Endothelial cell (in vitro differentiated cells): Measurements from ENCODE around the gene CBFB. TPM values are rescaled to one million over a fixed set of nuclear protein-coding genes. Genes with fewer than 3 reads are reported as not detected.
"Not testable (repeated sequence)": the region's sequence is repeated elsewhere in the genome, so short reads cannot be mapped to it uniquely, and the experiment has no call there.

Experiments
- DNase-seq: peaks from one replicate; pipeline ENCODE4 v3.0.0; 2021; ENCODE audit warnings: low spot score
- H3K27ac Mint-ChIP-seq: one replicate; pipeline ENCODE4 v1.8.0; 2021; ENCODE audit warnings: mixed read lengths, inconsistent platforms; ENCODE audit not compliant: unreplicated experiment
- H3K27me3 Mint-ChIP-seq: one replicate; pipeline ENCODE4 v1.8.0; 2021; ENCODE audit warnings: mild to moderate bottlenecking, moderate library complexity, mixed read lengths, inconsistent platforms; ENCODE audit not compliant: unreplicated experiment
- H3K36me3 Mint-ChIP-seq: one replicate; pipeline ENCODE4 v1.8.0; 2021; ENCODE audit warnings: mild to moderate bottlenecking, low read depth, mixed read lengths, inconsistent platforms; ENCODE audit not compliant: unreplicated experiment
- H3K4me1 Mint-ChIP-seq: one replicate; pipeline ENCODE4 v1.8.0; 2021; ENCODE audit warnings: mild to moderate bottlenecking, mixed read lengths, inconsistent platforms; ENCODE audit not compliant: unreplicated experiment
- H3K4me3 Mint-ChIP-seq: one replicate; pipeline ENCODE4 v1.8.0; 2021; ENCODE audit warnings: mild to moderate bottlenecking, mixed read lengths, inconsistent platforms; ENCODE audit not compliant: unreplicated experiment
- H3K9me3 Mint-ChIP-seq: one replicate; pipeline ENCODE4 v1.8.0; 2021; ENCODE audit warnings: mixed read lengths, inconsistent platforms; ENCODE audit not compliant: unreplicated experiment
- total RNA-seq: library from RNA; stranded (reverse); fragmentation: NEBNext Ultra II Directional; extraction: Animal tissue kit (Norgen Biotek cat#: 25700); gene quantifications from one replicate; pipeline ENCODE4 v1.2.1, GENCODE V29; 2021; ENCODE audit not compliant: unreplicated experiment
- TF ChIP-seq, protein P1 (sequence below): fragments of 200-600 bp; sonication (generic); IDR thresholded peaks from one replicate; pipeline ENCODE4 v1.5.0; 2021; ENCODE audit warnings: antibody characterized with exemption; ENCODE audit not compliant: unreplicated experiment

Gene CBFB
- total RNA-seq, 1 donor from 2014 or later: 65.8 TPM

DNA sequence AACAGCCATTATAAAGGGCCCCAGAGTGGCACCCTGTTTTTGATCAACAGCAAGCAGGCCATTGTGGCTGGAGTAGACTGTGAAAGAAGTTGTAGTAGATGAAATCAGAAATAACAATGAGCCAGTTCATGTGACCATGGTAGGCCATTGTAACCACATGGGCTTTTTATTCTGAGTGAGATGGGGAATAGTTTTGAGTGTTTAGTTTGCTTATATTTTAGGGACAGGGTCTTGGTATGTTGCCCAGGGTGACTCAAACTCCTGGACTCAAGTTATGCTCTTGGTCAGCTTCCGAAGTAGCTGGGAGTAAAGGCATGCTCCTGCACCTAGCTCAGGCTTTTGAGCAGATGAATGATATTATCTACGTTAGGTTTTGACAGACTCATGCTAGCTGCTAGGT is 12.0 kb downstream of the CBFB start:
- no peak for DNase-seq
- Mint-ChIP-seq H3K4me1 (peaks cover 3% of the 10 kb centered on the region), H3K36me3 (peaks cover 18% of the 10 kb centered on the region), H3K27ac (no peak overlapping the region), H3K27me3 (no peaks in the 10 kb centered on the region), H3K4me3 (peak overlapping the region; percentile 17), H3K9me3 (no peaks in the 10 kb centered on the region)
- TF ChIP-seq, protein P1, sequence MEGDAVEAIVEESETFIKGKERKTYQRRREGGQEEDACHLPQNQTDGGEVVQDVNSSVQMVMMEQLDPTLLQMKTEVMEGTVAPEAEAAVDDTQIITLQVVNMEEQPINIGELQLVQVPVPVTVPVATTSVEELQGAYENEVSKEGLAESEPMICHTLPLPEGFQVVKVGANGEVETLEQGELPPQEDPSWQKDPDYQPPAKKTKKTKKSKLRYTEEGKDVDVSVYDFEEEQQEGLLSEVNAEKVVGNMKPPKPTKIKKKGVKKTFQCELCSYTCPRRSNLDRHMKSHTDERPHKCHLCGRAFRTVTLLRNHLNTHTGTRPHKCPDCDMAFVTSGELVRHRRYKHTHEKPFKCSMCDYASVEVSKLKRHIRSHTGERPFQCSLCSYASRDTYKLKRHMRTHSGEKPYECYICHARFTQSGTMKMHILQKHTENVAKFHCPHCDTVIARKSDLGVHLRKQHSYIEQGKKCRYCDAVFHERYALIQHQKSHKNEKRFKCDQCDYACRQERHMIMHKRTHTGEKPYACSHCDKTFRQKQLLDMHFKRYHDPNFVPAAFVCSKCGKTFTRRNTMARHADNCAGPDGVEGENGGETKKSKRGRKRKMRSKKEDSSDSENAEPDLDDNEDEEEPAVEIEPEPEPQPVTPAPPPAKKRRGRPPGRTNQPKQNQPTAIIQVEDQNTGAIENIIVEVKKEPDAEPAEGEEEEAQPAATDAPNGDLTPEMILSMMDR: no peak

DNA sequence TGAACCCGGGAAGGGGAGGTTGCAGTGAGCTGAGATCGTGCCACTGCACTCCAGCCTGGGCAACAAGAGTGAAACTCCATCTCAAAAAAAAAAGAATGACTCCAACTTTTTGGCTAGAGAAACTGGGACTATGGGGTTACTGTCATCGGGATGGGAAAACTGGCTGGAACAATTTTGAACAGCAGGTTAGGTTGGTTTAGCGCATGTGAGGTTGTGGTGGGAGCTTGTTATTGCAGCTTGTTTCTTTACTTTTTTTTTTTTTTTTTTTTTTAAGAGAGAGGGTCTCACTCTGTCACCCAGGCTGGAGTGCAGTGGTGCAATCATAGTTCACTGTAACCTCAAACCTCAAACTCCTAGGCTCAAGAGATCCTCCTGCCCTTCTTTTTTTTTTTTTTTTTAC is 12.6 kb downstream of the CBFB start:
- not testable (repeated sequence) for H3K27me3 Mint-ChIP-seq, H3K27ac Mint-ChIP-seq, H3K4me3 Mint-ChIP-seq, H3K9me3 Mint-ChIP-seq, DNase-seq, H3K4me1 Mint-ChIP-seq
- H3K36me3 Mint-ChIP-seq: peaks cover 21% of the 10 kb centered on the region

DNA sequence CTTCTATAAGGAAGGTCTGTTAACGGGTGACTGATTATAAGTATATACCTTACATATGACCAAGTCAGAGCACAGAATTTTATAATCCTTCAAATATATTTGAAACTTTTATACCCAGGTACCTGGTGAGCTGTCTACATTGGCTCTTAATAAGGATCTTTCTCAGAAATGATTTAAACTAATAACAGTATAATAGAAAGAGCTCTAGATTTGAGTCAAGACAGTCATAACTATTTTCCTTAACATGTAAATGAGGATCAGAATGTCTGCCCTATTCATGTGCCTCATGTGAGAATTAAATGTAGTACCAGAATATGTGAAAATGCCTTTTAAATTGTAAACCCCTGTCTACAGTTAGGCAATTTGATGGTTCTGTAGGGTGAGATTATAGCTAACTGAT is 14.5 kb downstream of the CBFB start:
- Mint-ChIP-seq H3K27me3 (no peaks in the 10 kb centered on the region), H3K27ac (no peak overlapping the region), H3K4me1 (no peaks in the 10 kb centered on the region), H3K9me3 (no peaks in the 10 kb centered on the region), H3K36me3 (peaks cover 23% of the 10 kb centered on the region), H3K4me3 (no peak overlapping the region)
- no peak for DNase-seq
- TF ChIP-seq, protein P1: no peak

DNA sequence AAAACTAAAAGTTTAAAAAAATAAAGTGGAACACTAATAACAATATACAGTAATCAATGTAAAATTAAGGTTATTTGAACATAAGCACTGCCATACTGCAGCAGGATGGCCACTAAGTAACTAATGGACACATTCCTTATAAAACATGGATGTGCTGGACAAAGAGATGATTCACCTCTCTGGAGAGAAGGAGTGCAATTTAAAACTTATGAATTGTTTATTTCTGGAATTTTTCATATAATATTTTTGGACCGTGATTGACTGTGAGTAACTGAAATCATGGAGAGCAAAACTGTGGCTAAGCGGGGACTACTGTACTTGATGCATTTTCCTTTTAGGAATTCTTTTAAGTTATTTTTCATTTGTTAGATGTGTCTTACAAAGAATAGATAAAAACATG is 21.8 kb downstream of the CBFB start:
- peaks cover 4% of the 10 kb centered on the region for H3K4me1 Mint-ChIP-seq
- TF ChIP-seq, protein P1: no peak
- no peak overlapping the region for H3K27ac Mint-ChIP-seq
- H3K9me3 Mint-ChIP-seq: no peaks in the 10 kb centered on the region
- H3K4me3 Mint-ChIP-seq: no peak overlapping the region
- H3K36me3 Mint-ChIP-seq: peaks cover 9% of the 10 kb centered on the region
- no peak for DNase-seq
- no peaks in the 10 kb centered on the region for H3K27me3 Mint-ChIP-seq

DNA sequence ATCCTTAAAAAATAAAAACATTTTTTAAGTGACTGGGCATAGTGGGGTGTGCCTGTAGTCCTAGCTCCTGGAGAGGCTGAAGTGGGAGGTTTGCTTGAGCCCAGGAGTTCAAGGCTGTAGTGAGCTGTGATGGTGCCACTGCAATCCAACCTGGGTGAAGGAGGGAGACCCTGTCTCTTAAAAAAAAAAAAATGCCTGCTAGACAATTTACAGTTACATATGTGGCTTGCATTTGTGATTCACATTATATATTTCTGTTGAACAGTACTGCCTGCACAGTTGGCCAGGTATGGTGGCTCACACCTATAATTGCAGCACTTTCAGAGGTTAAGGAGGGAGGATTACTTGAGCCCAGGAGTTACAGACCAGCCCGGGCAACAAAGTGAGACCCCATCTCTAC is 23.4 kb downstream of the CBFB start:
- no peak for DNase-seq
- Mint-ChIP-seq H3K27ac (no peak overlapping the region), H3K27me3 (no peaks in the 10 kb centered on the region), H3K9me3 (no peaks in the 10 kb centered on the region), H3K36me3 (peaks cover 4% of the 10 kb centered on the region), H3K4me3 (no peak overlapping the region), H3K4me1 (peaks cover 4% of the 10 kb centered on the region)
- TF ChIP-seq, protein P1: no peak
